ENCODE results near the gene DEDD.
A peak's percentile ranks its signal among the peaks of the same experiment; 100 is the strongest.

DEDD gene

GRCh38 chr1:161090617-161091016 lies 41.9 kb downstream of the DEDD start:
- no peak for DNase-seq

- DNase-seq, result no peak
These were observed 42.5 kb downstream of the DEDD start for GRCh38 chr1:161089938-161090337.

- no peak for DNase-seq
These were observed 43.1 kb downstream of the DEDD start, which contains the start of gene NECTIN4 for GRCh38 chr1:161089251-161089924. Gene NECTIN4 (minus strand): TSS chr1:161089558. CDS start chr1:161089296, 262 bp downstream.

GRCh38 chr1:161088587-161089110 lies 43.8 kb downstream of the DEDD start:
- no peak for DNase-seq

DNA sequence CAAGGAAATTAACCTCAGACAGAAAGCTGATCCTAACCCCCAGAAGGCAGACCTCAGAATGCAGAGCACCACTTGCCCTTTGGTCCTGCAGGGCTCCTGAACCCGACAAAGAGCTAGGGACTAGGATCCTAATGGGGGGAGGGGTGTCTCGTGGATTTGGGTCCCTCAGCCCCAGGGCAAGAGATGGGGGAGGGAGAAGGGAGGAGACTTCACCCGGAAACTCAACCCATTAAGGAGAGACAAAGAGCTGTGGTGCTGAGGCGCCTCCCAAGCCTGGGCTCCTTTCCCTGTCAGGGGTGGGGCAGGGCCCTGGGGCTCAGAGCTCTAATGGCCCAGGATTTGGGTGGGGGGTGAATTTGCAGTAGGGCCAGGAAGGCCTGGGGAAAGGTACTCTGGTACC lies 46.0 kb downstream of the DEDD start:
- no peak for DNase-seq

GRCh38 chr1:161085165-161085564 lies 47.3 kb downstream of the DEDD start:
- no peak for DNase-seq

- DNase-seq, result no peak
These were observed 47.9 kb downstream of the DEDD start for GRCh38 chr1:161084597-161084988.

- no peak for DNase-seq
These were observed 48.5 kb downstream of the DEDD start for GRCh38 chr1:161083748-161084596.

DNA sequence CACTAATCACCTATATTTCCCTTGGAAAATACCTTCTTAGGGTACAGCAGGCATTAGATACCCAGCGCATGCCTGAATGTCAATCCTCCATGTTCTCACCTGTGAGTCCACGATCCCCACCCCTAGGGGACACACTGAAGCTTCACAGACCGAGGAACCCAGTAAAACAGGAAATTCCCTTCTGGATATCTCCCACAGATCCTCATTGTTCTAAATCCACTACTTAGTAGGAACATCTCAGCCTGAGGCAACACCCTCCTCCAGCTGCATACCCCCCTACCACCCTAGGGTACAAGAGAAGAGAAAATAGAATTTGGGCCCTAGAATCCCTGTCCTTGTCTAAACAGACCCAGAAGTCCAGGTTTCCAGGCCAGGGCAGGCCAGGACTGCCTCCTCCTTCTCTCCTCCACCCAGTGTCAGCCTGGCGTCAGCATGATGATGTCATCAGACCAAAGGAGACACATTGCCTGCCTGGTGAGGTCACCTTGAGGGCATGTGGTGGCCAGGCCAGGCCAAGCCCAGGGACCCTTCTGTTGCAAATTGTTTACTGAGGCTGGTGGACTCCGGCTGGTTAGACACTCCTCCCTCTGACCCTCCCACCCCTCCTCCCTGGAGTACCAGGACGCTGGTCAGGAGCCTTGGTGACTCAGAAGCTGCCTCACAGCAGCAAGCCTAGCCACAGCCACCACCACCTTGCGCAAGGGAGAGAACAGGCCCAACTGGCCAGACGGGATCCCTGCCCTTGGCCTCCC lies 49.3 kb downstream of the DEDD start:
- DNase-seq, result no peak

DNA sequence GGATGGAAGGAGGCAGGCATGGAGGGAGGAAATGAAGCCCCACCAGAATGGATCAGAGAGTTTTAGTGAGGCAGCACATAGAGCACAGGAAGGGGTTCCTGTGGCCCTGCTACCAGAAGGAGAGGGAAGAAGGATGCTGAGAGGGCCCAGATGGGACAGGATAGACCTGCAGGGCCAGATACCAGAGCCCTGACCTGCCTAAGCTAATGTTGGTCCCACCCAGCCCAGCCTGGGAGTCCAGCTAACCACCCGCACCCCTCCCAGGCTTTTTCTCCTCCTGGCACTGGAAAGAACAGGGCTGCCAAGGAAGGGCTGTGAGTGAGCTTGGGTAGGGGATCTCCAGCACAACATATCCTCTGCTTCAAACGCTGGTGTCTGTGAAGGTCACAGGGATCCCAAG lies 50.0 kb downstream of the DEDD start:
- DNase-seq, result no peak

DNA sequence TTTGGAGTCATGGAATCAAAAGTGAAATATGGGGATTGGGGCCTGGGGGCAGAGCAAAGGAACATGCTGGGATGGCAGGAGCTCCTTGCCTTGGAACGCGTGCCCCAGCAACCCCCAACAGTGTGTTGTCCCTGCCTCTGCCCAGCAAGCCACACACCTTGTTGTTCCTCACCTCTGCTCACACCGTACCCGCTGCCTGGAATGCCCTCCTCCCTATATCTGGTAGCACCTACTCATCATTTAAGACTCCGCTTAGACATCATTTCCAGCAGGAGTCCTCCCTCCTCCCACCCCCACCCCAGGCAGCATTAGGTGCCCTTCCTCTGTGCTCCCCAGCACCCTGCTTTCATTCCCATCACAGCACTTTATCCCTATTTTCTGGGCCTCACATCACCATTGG lies 50.9 kb downstream of the DEDD start:
- DNase-seq, result no peak

GRCh38 chr1:161080441-161081405 lies 51.7 kb downstream of the DEDD start:
- DNase-seq, result no peak

- DNase-seq, result no peak
These were observed 52.9 kb downstream of the DEDD start for GRCh38 chr1:161079436-161080110.

- no peak for DNase-seq
These were observed 55.0 kb downstream of the DEDD start for GRCh38 chr1:161077426-161077825.

- no peak for DNase-seq
These were observed 56.1 kb downstream of the DEDD start for GRCh38 chr1:161076410-161076809.

DNA sequence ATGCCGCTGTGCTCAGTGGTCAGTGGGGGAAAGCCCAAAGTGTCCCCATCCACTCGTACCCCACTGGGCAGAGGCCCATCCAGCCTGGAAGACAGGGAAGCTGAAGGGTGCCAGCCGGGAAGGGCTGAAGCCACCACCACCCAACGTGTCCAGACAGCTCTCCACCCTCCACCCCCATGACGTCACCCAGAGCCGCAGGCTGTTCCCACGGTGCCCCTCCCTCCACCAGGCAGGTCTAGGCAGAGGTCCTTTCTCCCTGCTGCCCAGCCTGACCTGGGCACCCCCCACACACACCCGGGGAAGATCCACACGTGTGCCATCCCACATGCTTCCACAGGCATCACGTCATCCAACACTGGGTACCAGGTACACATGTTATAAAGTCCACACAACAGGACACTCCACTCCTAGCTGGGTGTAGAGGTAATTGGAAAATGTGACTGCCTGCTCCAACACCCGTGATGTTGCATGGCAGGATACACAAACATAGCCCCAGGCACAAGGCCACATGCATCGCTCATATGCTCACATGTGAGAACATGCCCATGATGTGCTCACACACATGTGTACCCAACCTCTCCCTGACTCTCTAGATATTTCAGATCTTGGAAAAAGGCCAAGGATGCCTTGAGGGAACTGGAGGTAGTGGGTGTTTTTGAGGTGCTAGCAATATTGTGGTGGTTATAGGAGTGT lies 57.6 kb downstream of the DEDD start:
- peak; percentile 25 for DNase-seq

GRCh38 chr1:161073474-161074121 lies 58.9 kb downstream of the DEDD start:
- DNase-seq, result no peak

GRCh38 chr1:161072751-161073449 lies 59.6 kb downstream of the DEDD start:
- DNase-seq, result no peak

DNA sequence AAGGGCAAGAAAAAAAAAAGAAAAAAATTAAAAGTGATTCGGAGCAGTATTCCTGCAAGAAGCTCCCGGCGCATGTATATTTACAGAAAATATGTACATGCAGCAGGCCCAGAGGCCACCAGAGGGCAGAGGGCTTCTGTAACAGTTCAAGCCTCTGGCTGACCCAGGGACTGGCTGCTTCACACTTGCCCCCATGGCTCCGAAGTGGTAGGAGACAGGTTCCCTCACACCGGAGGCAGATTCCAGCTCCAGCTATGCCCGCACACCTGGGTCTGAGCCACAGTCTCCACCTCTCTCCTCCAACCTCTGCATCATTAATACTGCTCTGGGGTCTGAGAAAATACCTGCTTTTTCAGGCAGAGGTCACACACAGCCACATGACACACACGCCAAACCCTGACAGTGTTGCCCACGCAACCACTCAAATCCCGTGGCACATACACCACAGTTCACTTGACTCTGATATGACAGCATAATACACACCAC lies 60.5 kb downstream of the DEDD start:
- DNase-seq, result no peak
